Fibroblast of skin of back (primary cell): Measurements from ENCODE around the gene SLC10A3.

Source experiments
- DNase-seq: peaks from one replicate; pipeline ENCODE4 v3.0.0-alpha.2; 2013

The SLC10A3 gene

GRCh38 chrX:154437971-154438893 lies 52.2 kb downstream of the SLC10A3 start:
- DNase-seq = no peak
